ENCODE results near the gene DPH3. TPM values are rescaled to one million over a fixed set of nuclear protein-coding genes. Genes with fewer than 3 reads are reported as not detected.
A peak's percentile ranks its signal among the peaks of the same experiment; 100 is the strongest.

DPH3 gene
- total RNA-seq, 3 donors from 2014 or later, result 30.2 to 37.9 (median 33.4) TPM

DNA sequence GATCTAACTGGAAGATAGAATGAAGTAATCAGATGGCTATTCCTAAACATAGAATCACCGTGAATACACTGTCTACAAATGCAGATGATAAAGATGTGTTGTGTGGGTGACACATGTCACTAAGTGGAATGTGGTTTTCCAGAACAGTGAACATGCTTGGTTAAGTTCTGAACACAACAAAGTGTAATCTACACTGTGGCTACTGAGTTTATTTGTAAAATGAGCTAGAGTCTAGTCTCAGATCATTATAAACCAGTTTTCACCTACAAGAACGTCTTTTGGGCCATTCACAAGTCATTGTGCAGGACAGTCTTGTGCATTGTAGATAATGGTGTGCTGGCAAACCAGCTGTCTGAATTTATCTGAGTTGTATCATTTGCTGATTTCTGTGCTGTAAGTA, 35.6 kb upstream of the DPH3 start:
- Mint-ChIP-seq H3K9me3 (no peaks in the 10 kb centered on the region), H3K27me3 (ENCODE audit: low read depth) (no peaks in the 10 kb centered on the region), H3K4me3 (no peak overlapping the region), H3K4me1 (ENCODE audit: low read depth) (peaks cover 95% of the 10 kb centered on the region), H3K36me3 (ENCODE audit: insufficient read depth) (peaks cover 52% of the 10 kb centered on the region)
- DNase-seq (no peak), ATAC-seq (peak; percentile 43 to 44)

DNA sequence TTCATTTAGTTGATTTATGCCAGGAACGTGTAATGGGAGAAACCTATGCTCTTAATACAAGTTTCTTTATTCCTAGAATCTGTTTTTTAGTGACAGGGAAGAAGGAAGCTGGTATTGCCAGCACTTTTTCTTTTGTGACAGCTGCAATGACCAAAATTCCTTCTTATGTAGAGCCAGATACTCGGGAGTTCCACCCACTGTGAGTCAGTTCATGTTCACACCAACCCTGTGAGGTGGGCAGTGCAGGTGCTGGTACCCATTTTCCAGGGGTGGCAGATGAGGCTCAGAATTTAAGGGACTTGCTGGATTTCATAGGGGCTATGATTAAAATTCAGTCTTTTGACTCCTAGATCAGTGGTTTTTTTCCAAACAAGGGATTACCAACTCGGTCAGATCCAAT, 35.0 kb upstream of the DPH3 start:
- Mint-ChIP-seq H3K4me3 (no peak overlapping the region), H3K27me3 (ENCODE audit: low read depth) (no peaks in the 10 kb centered on the region), H3K4me1 (ENCODE audit: low read depth) (peaks cover 95% of the 10 kb centered on the region), H3K36me3 (ENCODE audit: insufficient read depth) (peaks cover 50% of the 10 kb centered on the region), H3K9me3 (no peaks in the 10 kb centered on the region)
- ATAC-seq (no peak), DNase-seq (no peak)

DNA sequence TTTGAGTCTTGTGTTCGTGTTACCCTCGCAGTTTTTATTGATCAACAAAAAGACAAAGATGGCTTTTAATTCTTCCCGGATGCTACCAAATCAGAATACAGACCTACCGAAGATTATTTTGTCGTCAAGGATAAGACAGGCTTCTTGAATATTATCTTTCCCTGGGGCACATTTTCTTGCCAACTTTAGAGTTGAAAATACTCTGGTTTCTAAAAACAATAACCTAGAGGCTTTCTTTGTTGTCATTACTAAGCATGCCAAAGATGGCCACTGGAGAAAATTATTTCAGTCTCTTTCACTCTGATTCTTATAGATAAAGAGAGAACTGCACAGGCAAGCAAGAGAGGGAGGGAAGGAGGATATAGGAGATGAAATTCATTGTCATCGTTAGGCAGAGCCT, 34.1 kb upstream of the DPH3 start:
- DNase-seq (no peak), ATAC-seq (no peak)
- H3K9me3 Mint-ChIP-seq, result peaks cover under 1% of the 10 kb centered on the region
- peak overlapping the region; percentile 22 for H3K4me3 Mint-ChIP-seq
- H3K4me1 Mint-ChIP-seq (ENCODE audit: low read depth), result peaks cover 95% of the 10 kb centered on the region
- H3K27me3 Mint-ChIP-seq (ENCODE audit: low read depth), result no peaks in the 10 kb centered on the region
- peaks cover 46% of the 10 kb centered on the region for H3K36me3 Mint-ChIP-seq (ENCODE audit: insufficient read depth)

GRCh38 chr3:16297997-16298885, 33.5 kb upstream of the DPH3 start:
- H3K4me1 Mint-ChIP-seq (ENCODE audit: low read depth), result peaks cover 97% of the 10 kb centered on the region
- ATAC-seq, result peak in 1 of 2 donors; percentile 29
- no peak for DNase-seq
- H3K4me3 Mint-ChIP-seq, result peak overlapping the region; percentile 22
- H3K9me3 Mint-ChIP-seq, result peaks cover 5% of the 10 kb centered on the region
- no peaks in the 10 kb centered on the region for H3K27me3 Mint-ChIP-seq (ENCODE audit: low read depth)
- H3K36me3 Mint-ChIP-seq (ENCODE audit: insufficient read depth), result peaks cover 51% of the 10 kb centered on the region

GRCh38 chr3:16295298-16295890, 30.7 kb upstream of the DPH3 start:
- H3K4me3 Mint-ChIP-seq, result peak overlapping the region; percentile 19
- H3K36me3 Mint-ChIP-seq (ENCODE audit: insufficient read depth), result peaks cover 46% of the 10 kb centered on the region
- ATAC-seq, result no peak
- peaks cover 93% of the 10 kb centered on the region for H3K4me1 Mint-ChIP-seq (ENCODE audit: low read depth)
- no peak for DNase-seq
- no peaks in the 10 kb centered on the region for H3K27me3 Mint-ChIP-seq (ENCODE audit: low read depth)
- peaks cover 10% of the 10 kb centered on the region for H3K9me3 Mint-ChIP-seq

GRCh38 chr3:16294844-16295243, 30.1 kb upstream of the DPH3 start:
- H3K4me3 Mint-ChIP-seq, result peak overlapping the region; percentile 63
- peaks cover 93% of the 10 kb centered on the region for H3K4me1 Mint-ChIP-seq (ENCODE audit: low read depth)
- ATAC-seq (peak; percentile 44 to 47), DNase-seq (no peak)
- H3K9me3 Mint-ChIP-seq, result peaks cover 10% of the 10 kb centered on the region
- peaks cover 46% of the 10 kb centered on the region for H3K36me3 Mint-ChIP-seq (ENCODE audit: insufficient read depth)
- H3K27me3 Mint-ChIP-seq (ENCODE audit: low read depth), result no peaks in the 10 kb centered on the region

DNA sequence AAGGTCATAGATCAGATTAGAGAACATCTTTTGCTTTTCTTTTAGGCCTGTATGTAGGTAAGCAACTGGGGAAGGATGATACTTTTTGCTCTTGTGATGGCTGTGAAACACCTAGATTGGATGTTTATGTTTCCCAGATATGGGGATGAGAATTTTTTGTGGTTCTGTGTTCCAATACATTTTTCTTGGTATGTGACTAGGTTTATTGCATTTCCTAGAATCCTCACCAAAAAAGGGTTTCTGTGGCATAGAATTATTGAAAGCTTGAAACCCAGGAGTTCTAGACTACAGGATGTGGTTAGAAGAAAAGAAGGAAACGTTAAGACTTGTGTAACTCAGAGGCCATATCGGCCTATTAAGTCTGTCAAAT, 26.1 kb upstream of the DPH3 start:
- no peaks in the 10 kb centered on the region for H3K27me3 Mint-ChIP-seq (ENCODE audit: low read depth)
- DNase-seq (no peak), ATAC-seq (peak in 1 of 2 donors; percentile 12)
- peaks cover 24% of the 10 kb centered on the region for H3K36me3 Mint-ChIP-seq (ENCODE audit: insufficient read depth)
- H3K4me3 Mint-ChIP-seq, result peak overlapping the region; percentile 80
- peaks cover 96% of the 10 kb centered on the region for H3K4me1 Mint-ChIP-seq (ENCODE audit: low read depth)
- peaks cover 10% of the 10 kb centered on the region for H3K9me3 Mint-ChIP-seq

DNA sequence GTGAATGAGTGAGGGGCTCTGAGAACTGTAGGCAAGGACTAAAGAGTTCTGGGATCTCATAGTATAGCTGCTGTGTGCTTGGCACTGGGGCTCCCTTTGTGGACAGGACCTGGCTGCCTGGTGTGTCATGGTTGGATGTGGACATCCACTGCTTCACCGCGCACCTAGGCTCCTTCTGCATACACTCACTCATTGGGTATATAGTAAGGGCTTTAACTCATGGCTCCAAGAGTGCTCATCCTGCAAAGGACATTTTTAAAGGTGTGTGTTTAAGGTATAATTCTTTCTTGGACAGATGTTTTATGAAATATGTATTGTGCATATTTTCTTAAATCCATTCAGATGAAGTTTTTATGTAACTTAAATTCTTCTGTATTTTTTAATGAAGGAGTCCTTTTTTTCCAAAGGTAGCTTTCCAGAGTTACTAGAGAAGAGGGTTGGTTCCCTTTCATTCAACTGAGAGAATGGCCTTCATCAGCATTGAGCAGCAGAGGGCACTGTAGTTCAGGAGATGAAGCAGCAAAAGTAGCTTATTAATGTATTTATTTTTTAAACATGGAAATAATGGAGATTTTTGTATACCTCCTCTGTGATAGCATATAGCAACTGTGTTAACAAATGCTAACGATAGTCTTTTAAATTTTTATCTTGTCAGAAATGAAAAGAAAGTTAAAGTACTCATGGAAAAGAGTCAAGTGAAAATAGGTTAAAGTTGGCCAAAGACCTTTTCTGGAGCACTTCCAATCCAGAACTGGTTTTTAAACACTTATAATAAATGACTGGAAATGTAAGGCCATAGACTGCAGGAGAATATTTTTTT, 25.5 kb upstream of the DPH3 start:
- peaks cover 19% of the 10 kb centered on the region for H3K36me3 Mint-ChIP-seq (ENCODE audit: insufficient read depth)
- H3K27me3 Mint-ChIP-seq (ENCODE audit: low read depth), result no peaks in the 10 kb centered on the region
- no peak for ATAC-seq
- peaks cover 10% of the 10 kb centered on the region for H3K9me3 Mint-ChIP-seq
- peak overlapping the region; percentile 80 for H3K4me3 Mint-ChIP-seq
- peaks cover 96% of the 10 kb centered on the region for H3K4me1 Mint-ChIP-seq (ENCODE audit: low read depth)
- DNase-seq, result peak; percentile 49

GRCh38 chr3:16289144-16289889, 24.6 kb upstream of the DPH3 start:
- peaks cover 95% of the 10 kb centered on the region for H3K4me1 Mint-ChIP-seq (ENCODE audit: low read depth)
- peaks cover 16% of the 10 kb centered on the region for H3K36me3 Mint-ChIP-seq (ENCODE audit: insufficient read depth)
- ATAC-seq, result no peak
- no peak for DNase-seq
- peak overlapping the region; percentile 80 for H3K4me3 Mint-ChIP-seq
- H3K9me3 Mint-ChIP-seq, result peaks cover 10% of the 10 kb centered on the region
- H3K27me3 Mint-ChIP-seq (ENCODE audit: low read depth), result no peaks in the 10 kb centered on the region

DNA sequence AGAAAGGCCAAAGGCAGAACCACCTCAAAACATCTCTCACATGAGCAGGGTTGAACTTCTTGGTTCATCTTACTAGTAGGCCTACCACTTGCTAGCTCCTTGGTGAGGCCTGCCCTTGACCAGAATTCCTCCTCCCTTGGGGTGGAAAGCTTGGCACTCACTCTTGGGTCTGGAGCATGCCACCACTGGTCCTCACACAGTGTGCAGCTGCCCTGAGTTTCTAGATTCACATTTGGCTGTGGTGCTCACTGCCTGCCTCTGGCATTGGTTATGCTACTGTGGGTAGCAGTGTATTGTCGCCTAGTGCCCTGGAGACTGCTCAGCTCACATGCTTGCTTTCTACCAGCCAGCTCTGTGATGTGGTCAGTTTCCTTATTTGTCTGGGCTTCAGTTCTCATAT, 23.9 kb upstream of the DPH3 start:
- H3K4me3 Mint-ChIP-seq, result peak overlapping the region; percentile 80
- ATAC-seq (no peak), DNase-seq (no peak)
- peaks cover 7% of the 10 kb centered on the region for H3K9me3 Mint-ChIP-seq
- peaks cover 15% of the 10 kb centered on the region for H3K36me3 Mint-ChIP-seq (ENCODE audit: insufficient read depth)
- no peaks in the 10 kb centered on the region for H3K27me3 Mint-ChIP-seq (ENCODE audit: low read depth)
- H3K4me1 Mint-ChIP-seq (ENCODE audit: low read depth), result peaks cover 90% of the 10 kb centered on the region

DNA sequence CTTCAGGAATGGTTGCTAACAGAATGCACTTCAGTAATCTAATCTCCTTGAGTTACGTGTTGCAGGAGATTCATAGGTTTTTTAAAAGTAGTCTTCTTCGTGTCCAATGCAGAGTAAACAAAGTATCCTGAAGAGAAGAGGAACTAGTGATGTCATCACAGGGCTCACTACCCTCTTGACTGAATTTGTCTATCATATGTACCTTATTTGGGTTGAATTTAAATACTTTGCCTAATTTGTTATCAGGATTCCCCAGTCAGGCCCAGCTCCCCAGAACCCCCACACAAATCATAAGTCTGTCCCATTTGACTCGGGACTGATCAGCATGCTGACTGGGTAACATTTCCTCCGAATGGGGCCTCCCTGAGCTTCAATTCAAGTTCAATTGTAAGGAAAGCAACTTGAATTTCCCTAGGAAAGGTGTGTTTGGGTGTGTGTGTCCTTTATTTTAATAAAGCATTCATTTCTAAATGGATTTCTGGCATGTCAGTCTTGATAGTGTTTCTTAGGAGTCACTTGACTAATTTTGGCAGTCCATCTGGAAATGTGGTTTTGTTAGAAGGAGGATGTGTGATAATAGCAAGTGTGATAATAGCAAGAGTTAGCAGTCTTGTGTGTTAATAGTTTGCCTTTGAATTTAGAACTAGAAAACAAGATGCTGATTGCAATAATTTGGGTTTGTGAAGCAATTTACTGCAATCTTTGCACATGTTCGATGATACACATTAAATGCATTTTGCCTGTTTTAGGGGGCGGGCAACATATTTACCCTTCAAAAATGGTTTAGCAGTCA, 22.2 kb upstream of the DPH3 start:
- Mint-ChIP-seq H3K27me3 (ENCODE audit: low read depth) (no peaks in the 10 kb centered on the region), H3K9me3 (no peaks in the 10 kb centered on the region), H3K4me3 (peak overlapping the region; percentile 80), H3K4me1 (ENCODE audit: low read depth) (peaks cover 84% of the 10 kb centered on the region), H3K36me3 (ENCODE audit: insufficient read depth) (peaks cover 15% of the 10 kb centered on the region)
- ATAC-seq (no peak), DNase-seq (no peak)

- Mint-ChIP-seq H3K27me3 (ENCODE audit: low read depth) (no peaks in the 10 kb centered on the region), H3K4me1 (ENCODE audit: low read depth) (peaks cover 78% of the 10 kb centered on the region), H3K36me3 (ENCODE audit: insufficient read depth) (peaks cover 16% of the 10 kb centered on the region), H3K9me3 (no peaks in the 10 kb centered on the region), H3K4me3 (peak overlapping the region; percentile 80)
- ATAC-seq (peak; percentile 95), DNase-seq (peak; percentile 61)
Measured at GRCh38 chr3:16286161-16286560, 21.4 kb upstream of the DPH3 start.

DNA sequence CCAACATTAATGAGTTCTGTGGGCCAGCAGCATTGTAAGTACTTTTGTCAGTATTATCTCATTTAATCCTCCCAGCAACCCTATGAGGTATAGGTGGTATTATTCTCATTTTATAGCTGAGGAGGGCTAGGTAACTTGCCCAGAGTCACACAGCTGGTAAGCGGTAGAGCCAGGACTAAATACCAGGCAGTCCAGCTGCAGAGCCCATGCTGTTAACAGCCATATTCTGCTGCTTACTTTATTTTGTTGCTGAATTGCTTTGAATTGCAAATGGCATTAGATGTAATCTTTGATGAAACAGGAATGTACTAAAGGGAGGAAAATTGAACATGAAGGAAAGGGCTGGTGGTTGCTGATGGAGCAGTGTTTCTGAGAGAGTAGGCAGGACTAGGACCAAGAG, 19.9 kb upstream of the DPH3 start:
- DNase-seq, result no peak
- Mint-ChIP-seq H3K4me1 (ENCODE audit: low read depth) (peaks cover 63% of the 10 kb centered on the region), H3K9me3 (no peaks in the 10 kb centered on the region), H3K36me3 (ENCODE audit: insufficient read depth) (peaks cover 17% of the 10 kb centered on the region), H3K4me3 (no peak overlapping the region), H3K27me3 (ENCODE audit: low read depth) (no peaks in the 10 kb centered on the region)
- no peak for ATAC-seq
